CD14-positive monocyte (primary cell): ENCODE results near the gene CCDC86. TPM values are rescaled to one million over a fixed set of nuclear protein-coding genes. Genes with fewer than 3 reads are reported as not detected.
A peak's percentile ranks its signal among the peaks of the same experiment; 100 is the strongest.

Experiments used
- DNase-seq, 3 donors: peaks; one replicate each; pipeline ENCODE4 v3.0.0-alpha.2; 2011 to 2022
- H2AFZ ChIP-seq: 2 replicates; pipeline ENCODE4 v1.6.0; 2012; ENCODE audit warnings: mild to moderate bottlenecking, low read depth, low read length, inconsistent platforms; ENCODE audit not compliant: insufficient read depth, poor library complexity, severe bottlenecking
- H3K27ac ChIP-seq, 2 donors: 1 replicate in 1 of 2; 2 replicates in 1 of 2; pipeline ENCODE4 v1.5.1; 2012 to 2013; ENCODE audit warnings: low read length in 2 of 2, control low read depth in 1 of 2, inconsistent platforms in 1 of 2, low read depth in 1 of 2, mild to moderate bottlenecking in 1 of 2
- H3K27me3 ChIP-seq, 2 donors: one replicate each; pipeline versions ENCODE4 v1.6.0 to v1.6.1; 2011 to 2013; ENCODE audit warnings: low read length in 2 of 2; ENCODE audit not compliant: control insufficient read depth in 2 of 2, insufficient read depth in 2 of 2
- H3K36me3 ChIP-seq, 2 donors: replicated peaks in 1 of 2; 1 replicate in 1 of 2; 2 replicates in 1 of 2; pipeline versions ENCODE4 v1.5.1 to v1.6.1; 2012 to 2013; ENCODE audit warnings: low read length in 2 of 2, control low read depth in 1 of 2, inconsistent platforms in 1 of 2, mild to moderate bottlenecking in 1 of 2; ENCODE audit not compliant: insufficient read depth in 2 of 2, control insufficient read depth in 1 of 2
- H3K4me1 ChIP-seq, 2 donors: 1 replicate in 1 of 2; 2 replicates in 1 of 2; pipeline versions ENCODE4 v1.5.1 to v1.6.1; 2012 to 2013; ENCODE audit warnings: low read length in 2 of 2, control low read depth in 1 of 2, inconsistent platforms in 1 of 2, mild to moderate bottlenecking in 1 of 2, moderate library complexity in 1 of 2; ENCODE audit not compliant: insufficient read depth in 2 of 2, control insufficient read depth in 1 of 2
- H3K4me2 ChIP-seq: replicated peaks from 2 replicates; pipeline ENCODE3; 2012; ENCODE audit warnings: low read length, moderate library complexity, mild to moderate bottlenecking; ENCODE audit not compliant: poor library complexity, severe bottlenecking; ENCODE audit errors: extremely low read depth
- H3K4me3 ChIP-seq, 3 experiments: fragments of 200-600 bp in 1 of 3; sonication (generic) in 1 of 3; replicated peaks in 1 of 3; 1 replicate in 2 of 3; 2 replicates in 1 of 3; pipeline ENCODE4 v1.5.1; 2011 to 2013; ENCODE audit warnings: low read length in 3 of 3, mild to moderate bottlenecking in 3 of 3, control low read depth in 2 of 3, low read depth in 2 of 3, inconsistent platforms in 1 of 3, moderate library complexity in 1 of 3
- H3K79me2 ChIP-seq: 2 replicates; pipeline ENCODE4 v1.6.0; 2012; ENCODE audit warnings: mild to moderate bottlenecking, control low read depth, inconsistent platforms, low read length, moderate library complexity; ENCODE audit not compliant: insufficient read depth
- H3K9ac ChIP-seq: 2 replicates; pipeline ENCODE4 v1.6.0; 2017; ENCODE audit warnings: low read length, mild to moderate bottlenecking; ENCODE audit not compliant: insufficient read depth, poor library complexity, severe bottlenecking
- H3K9me3 ChIP-seq, 2 donors: replicated peaks in 1 of 2; 1 replicate in 1 of 2; 2 replicates in 1 of 2; pipeline versions ENCODE4 v1.5.1 to v1.6.1; 2012 to 2013; ENCODE audit warnings: low read length in 2 of 2, control low read depth in 1 of 2; ENCODE audit not compliant: control insufficient read depth in 1 of 2, insufficient read depth in 1 of 2
- H4K20me1 ChIP-seq: 2 replicates; pipeline ENCODE4 v1.6.0; 2012; ENCODE audit warnings: mild to moderate bottlenecking, low read length, control low read depth, moderate library complexity; ENCODE audit not compliant: insufficient read depth
- H3K27ac Mint-ChIP-seq, 7 donors: one replicate each; pipeline ENCODE4 v1.8.0; 2020; ENCODE audit warnings: mild to moderate bottlenecking in 7 of 7, mixed read lengths in 7 of 7, moderate library complexity in 6 of 7, inconsistent platforms in 2 of 7
- H3K27me3 Mint-ChIP-seq, 3 donors: one replicate each; pipeline ENCODE4 v1.8.0; 2021 to 2022; ENCODE audit warnings: low read depth in 3 of 3, mild to moderate bottlenecking in 3 of 3, mixed read lengths in 3 of 3, moderate library complexity in 3 of 3, inconsistent platforms in 1 of 3
- H3K36me3 Mint-ChIP-seq, 2 donors: one replicate each; pipeline ENCODE4 v1.8.0; 2020; ENCODE audit warnings: mixed read lengths in 2 of 2, inconsistent platforms in 1 of 2, mild to moderate bottlenecking in 1 of 2
- H3K4me1 Mint-ChIP-seq: one replicate; pipeline ENCODE4 v1.8.0; 2020; ENCODE audit warnings: mild to moderate bottlenecking, mixed read lengths
- H3K4me3 Mint-ChIP-seq, 2 donors: one replicate each; pipeline ENCODE4 v1.8.0; 2020; ENCODE audit warnings: mild to moderate bottlenecking in 2 of 2, mixed read lengths in 2 of 2, moderate library complexity in 1 of 2
- H3K9me3 Mint-ChIP-seq, 7 donors: one replicate each; pipeline ENCODE4 v1.8.0; 2020 to 2022; ENCODE audit warnings: mixed read lengths in 7 of 7, mild to moderate bottlenecking in 6 of 7, moderate library complexity in 6 of 7, inconsistent platforms in 2 of 7
- WGBS: methylation state at CpG from one replicate; pipeline ENCODE4 v1.1.5; 2013; ENCODE audit warnings: missing lambda C conversion rate; ENCODE audit not compliant: insufficient coverage; 5-methylcytosine and 5-hydroxymethylcytosine counted together
- intact Hi-C, 2 donors: fragments of 100-400 bp; cut with micrococcal nuclease; formaldehyde crosslinking; loops; one replicate each; pipeline versions ENCODE4 v1.15.0 to v1.15.1; 2023
- polyA plus RNA-seq, 3 donors: library from polyadenylated mRNA; depleted of rRNA in 1 of 3; unstranded in 2 of 3; stranded (reverse) in 1 of 3; fragments of 300-500 nt in 2 of 3; fragments of >200 nt in 1 of 3; fragmentation: Illumina TruSeq in 2 of 3; gene quantifications; 1 replicate in 2 of 3; 2 replicates in 1 of 3; pipeline ENCODE4 v1.2.3, GENCODE V29; 2012 to 2021
- TF ChIP-seq, protein P1 (sequence below): fragments of 200-600 bp; IDR thresholded peaks from one replicate; pipeline ENCODE4 v1.8.0; 2022; ENCODE audit warnings: antibody characterized with exemption, mild to moderate bottlenecking

Gene CCDC86
- polyA plus RNA-seq, 3 donors: 7.2 to 10.2 (median 8.3) TPM

DNA sequence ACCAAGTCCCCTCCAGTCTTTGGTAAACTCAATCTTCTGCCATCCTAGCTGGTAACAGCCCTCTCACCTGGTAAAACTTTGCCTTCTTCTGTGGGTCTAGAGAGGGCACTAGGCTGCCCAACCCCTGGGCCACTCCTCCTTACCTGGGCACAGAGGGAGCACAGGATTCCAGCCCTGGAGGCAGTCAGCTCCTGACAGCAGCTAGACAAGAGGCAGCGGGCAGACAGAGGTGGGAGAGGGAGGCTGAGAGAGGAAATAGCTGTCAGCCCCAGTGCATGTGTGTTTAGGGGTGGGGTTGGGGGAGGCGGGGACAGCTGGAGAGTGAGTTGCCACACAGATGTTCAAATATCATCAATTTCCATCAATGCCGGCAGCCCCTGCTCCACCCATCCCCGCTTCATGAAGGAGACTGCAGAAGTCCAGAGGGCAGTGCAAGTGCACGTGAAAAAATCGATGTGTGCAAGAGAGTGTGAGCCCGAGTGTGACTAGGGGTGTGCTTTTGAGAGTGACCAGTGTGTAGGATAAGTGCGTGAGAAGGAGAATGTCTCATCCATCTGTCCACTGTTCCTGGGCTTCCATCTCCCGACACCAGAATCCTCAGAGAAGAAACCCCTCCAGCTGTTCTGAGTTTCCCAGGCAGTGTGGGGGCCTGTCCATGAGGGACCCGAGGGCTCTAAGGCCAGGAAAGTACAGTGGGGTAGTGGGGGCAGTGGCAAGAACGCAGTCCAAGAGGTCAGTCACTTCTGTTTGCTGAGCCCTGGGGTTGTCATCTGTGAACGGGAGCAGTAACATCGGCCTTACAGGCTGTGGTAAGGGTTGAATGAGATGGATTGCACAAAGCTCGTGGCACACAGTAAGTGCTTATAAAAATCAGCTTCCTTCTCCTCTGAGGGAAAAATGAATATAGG lies 14.1 kb downstream of the CCDC86 start, which contains the start of gene PTGDR2:
Gene PTGDR2 (minus strand): TSS at position 225 of the 908 bp plus-strand sequence. CDS start 2,228 bp downstream, outside the sequence.
- no peaks in the 10 kb centered on the region for H3K79me2 ChIP-seq
- Mint-ChIP-seq H3K27ac (peak within 1 kb of the TSS in 1 of 7 donors; percentile 83), H3K9me3 (peaks cover 0 to 6% (median 3%) of the 10 kb centered on the region in 7 donors), H3K27me3 (peaks cover 11 to 21% (median 11%) of the 10 kb centered on the region in 3 donors), H3K36me3 (peaks cover 14 to 19% of the 10 kb centered on the region in 2 donors), H3K4me1 (peaks cover 31% of the 10 kb centered on the region), H3K4me3 (peak within 1 kb of the TSS in 1 of 2 donors; percentile 73)
- no peak for DNase-seq
- TF ChIP-seq, protein P1, sequence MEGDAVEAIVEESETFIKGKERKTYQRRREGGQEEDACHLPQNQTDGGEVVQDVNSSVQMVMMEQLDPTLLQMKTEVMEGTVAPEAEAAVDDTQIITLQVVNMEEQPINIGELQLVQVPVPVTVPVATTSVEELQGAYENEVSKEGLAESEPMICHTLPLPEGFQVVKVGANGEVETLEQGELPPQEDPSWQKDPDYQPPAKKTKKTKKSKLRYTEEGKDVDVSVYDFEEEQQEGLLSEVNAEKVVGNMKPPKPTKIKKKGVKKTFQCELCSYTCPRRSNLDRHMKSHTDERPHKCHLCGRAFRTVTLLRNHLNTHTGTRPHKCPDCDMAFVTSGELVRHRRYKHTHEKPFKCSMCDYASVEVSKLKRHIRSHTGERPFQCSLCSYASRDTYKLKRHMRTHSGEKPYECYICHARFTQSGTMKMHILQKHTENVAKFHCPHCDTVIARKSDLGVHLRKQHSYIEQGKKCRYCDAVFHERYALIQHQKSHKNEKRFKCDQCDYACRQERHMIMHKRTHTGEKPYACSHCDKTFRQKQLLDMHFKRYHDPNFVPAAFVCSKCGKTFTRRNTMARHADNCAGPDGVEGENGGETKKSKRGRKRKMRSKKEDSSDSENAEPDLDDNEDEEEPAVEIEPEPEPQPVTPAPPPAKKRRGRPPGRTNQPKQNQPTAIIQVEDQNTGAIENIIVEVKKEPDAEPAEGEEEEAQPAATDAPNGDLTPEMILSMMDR: no peak
- no peaks in the 10 kb centered on the region for H3K9me3 ChIP-seq
- H3K27ac ChIP-seq: no peak within 1 kb of the TSS
- no peaks in the 10 kb centered on the region for H4K20me1 ChIP-seq
- peak within 1 kb of the TSS; percentile 3 for H3K4me2 ChIP-seq
- no peak within 1 kb of the TSS for H2AFZ ChIP-seq
- intact Hi-C loops: no loop called here
- H3K9ac ChIP-seq: no peak within 1 kb of the TSS
- WGBS: 32% methylated on average over 8 of the region's 14 CpGs
- peaks cover 8 to 13% of the 10 kb centered on the region in 2 donors for H3K36me3 ChIP-seq
- H3K4me3 ChIP-seq: no peak within 1 kb of the TSS
- peaks cover 0 to 6% of the 10 kb centered on the region in 2 donors for H3K27me3 ChIP-seq
- H3K4me1 ChIP-seq: peaks cover 20 to 34% of the 10 kb centered on the region in 2 donors

DNA sequence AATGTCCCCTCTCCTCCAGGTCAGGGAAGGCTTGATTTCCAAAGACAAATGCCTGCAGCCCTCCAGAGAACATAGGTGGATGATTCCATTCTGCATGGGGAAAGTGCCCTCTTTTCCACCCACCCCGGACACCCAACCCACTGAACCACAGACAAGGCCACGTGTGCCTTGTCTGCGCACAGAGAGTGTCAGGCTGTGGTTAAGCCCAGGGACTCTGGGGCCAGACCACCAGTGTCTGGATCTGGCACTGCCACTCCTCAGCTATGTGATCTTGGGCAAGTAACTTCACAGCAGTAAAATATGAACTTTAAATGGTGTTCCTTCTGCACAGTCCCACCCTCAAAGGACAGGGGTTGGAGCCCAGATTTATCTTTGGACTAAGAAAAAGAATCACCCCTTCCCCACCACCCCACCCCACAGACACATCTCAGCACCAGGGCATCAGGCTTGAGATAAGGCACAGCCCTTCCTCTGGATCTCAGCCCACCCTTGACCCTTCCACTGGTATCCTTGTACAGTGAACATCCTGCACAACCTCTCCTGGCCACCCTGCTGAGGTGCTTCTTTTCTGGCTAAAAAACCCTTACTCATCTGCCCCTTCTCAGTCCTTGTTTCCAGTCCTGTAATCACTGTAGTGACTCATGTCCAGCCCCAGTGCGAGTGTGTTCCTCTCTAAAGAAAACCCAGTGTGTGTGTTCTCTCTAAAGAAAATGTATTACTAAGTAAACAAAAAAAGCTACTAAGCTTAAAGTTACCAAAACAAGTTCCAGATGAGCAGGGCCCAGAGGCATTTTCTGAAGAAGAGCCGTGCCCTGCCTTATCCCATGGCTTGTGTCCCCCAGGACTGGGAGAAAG lies 15.7 kb downstream of the CCDC86 start:
- peak overlapping the region in 5 of 7 donors; percentile 53 to 80 (median 68) for H3K27ac Mint-ChIP-seq

More for the DNA sequence above, 15.7 kb downstream of the CCDC86 start:
- TF ChIP-seq, protein P1: no peak
- H2AFZ ChIP-seq: no peak overlapping the region
- H3K4me1 ChIP-seq: peaks cover 20 to 34% of the 10 kb centered on the region in 2 donors
- H3K4me3 ChIP-seq: no peak overlapping the region
- no peak overlapping the region for H3K9ac ChIP-seq
- DNase-seq: peak in 2 of 3 donors; percentile 23 to 46
- Mint-ChIP-seq H3K4me3 (no peak overlapping the region), H3K36me3 (peaks cover 3 to 6% of the 10 kb centered on the region in 2 donors), H3K4me1 (peaks cover 31% of the 10 kb centered on the region), H3K27me3 (peaks cover 11 to 21% (median 11%) of the 10 kb centered on the region in 3 donors), H3K9me3 (peaks cover 0 to 6% (median 0%) of the 10 kb centered on the region in 7 donors)
- no peaks in the 10 kb centered on the region for H4K20me1 ChIP-seq
- 69% methylated on average over 3 of the region's 5 CpGs for WGBS
- H3K27ac ChIP-seq: peak overlapping the region; percentile 32 to 60
- H3K27me3 ChIP-seq: peaks cover 0 to 6% of the 10 kb centered on the region in 2 donors
- no peaks in the 10 kb centered on the region for H3K36me3 ChIP-seq
- H3K4me2 ChIP-seq: no peak overlapping the region
- intact Hi-C loops: no loop called here
- no peaks in the 10 kb centered on the region for H3K9me3 ChIP-seq
- H3K79me2 ChIP-seq: no peaks in the 10 kb centered on the region
